GM10847 (cell line): ENCODE measurements around the gene TRDMT1.

Experiments
- POLR2A ChIP-seq: IDR thresholded peaks from 2 replicates; pipeline ENCODE4 v1.6.1; 2011; ENCODE audit not compliant: insufficient read length; ENCODE audit errors: extremely low read depth

Gene TRDMT1

DNA sequence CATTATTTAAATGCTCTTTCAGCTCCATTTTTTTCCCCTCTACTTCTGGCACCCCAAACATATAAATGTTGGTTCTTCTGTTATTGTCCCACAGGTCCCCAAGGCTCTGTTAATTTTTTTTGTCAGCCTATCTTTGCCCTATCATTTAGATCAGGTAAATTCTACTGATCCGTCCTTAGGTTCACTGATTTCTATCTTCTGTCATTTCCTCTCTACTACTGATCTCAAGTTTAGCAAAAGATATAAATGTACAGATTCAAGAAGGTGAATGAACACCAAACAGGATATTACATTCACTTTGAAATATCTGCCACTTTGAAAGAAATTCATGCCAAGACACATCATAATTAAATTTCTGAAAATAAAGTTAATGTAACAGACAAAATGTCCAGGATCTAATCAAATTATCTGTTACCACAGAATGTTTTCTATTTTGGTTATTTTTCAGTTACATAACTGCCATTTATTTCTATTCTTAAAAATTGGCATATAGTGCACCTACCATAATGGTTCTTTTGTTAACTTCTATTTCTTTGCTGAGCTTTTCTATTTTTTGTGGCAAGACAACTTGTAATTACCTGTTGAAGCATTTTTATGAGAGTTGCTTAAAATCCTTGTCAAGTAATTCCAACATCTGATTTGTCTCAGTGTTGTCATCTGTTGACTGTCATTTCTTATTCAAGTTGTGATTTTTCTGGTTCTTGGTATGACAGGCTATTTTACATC, 59.8 kb downstream of the TRDMT1 start:
- TF ChIP-seq POLR2A: no peak

DNA sequence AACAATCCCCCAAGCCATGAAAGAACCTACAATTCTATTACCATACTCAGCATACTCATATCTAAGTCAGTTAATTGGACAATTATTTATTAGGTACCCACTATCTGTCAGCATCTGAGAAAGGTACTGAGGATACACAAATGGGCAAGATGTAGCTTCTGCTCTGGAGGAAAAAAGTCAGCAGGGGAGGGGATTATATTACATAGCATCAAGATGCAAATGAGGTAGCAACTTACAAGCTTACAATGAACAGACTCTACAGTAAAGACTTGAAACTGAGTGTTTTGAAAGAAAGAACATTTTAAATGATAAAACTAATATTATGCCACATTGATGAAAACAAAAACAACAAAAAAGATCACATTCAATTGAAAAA, 61.1 kb downstream of the TRDMT1 start:
- no peak for TF ChIP-seq POLR2A

DNA sequence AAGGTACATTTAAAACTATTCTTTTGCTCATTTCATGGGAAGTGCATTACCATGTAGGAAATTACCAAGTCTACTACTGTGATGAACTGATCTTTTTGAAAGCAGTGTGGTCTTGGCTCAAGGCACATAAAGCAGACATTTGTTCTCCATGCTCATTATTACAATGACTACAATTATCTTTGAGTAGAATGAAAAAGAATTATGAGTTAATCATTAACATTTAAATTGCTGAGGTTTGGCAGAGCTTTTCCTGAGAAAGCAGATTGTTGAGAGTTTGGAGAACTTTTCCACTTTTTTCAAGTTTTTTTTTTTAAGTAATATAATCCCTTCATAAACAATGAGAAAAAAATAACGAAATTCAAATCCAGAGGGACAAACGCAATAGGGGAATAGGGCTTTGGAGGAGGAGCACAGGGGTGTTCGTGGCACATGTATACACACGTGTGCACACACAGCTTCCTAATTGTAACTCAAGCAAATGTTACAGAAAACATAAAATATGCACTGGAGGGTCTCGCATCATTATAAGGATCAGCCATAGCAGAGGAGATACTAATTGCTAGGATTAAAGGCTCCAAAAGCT, 62.9 kb downstream of the TRDMT1 start:
- no peak for TF ChIP-seq POLR2A

DNA sequence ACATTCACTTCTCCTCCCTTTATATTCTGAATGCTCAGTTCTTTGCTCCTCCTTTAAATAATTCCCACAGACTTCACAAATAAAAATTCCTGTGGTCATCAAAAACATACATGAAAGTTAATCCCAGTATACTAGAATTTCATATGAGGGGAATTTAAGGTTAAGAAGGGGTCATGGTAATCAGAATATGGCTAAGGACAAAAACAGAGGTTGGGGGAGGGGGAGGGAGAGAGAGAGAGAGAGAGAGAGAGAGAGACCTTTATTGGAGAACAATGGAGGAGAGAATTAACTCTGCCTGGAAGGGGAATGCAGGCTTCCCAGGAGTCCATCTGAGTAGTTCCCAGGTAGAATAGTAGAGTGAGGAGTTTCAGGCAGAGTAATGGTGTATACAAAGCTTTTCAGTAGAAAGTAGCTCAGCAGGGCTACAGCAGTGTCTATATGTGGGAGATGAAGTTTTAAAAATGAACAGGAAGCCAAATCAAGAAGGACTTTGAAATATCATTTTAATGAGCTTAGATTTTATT, 66.7 kb downstream of the TRDMT1 start:
- TF ChIP-seq POLR2A: no peak

DNA sequence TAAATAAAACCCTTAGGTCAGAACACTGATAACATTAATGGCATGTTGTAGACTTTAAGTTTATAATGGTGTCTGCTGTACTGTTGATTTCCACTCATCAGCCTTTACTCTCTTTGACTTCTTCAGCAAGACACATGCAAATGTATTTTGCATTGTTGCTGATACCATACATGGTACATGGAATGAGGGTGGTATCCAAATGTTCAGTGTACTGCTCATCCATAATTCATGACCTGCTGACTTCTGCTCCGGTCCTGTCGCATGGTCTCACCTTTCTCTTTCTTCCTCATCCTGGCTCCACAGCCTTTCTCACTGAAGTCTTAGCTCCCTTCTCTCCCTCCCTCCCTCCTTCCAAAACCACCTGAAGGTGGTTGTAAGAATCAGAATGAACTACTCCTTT, 67.2 kb downstream of the TRDMT1 start:
- no peak for TF ChIP-seq POLR2A

DNA sequence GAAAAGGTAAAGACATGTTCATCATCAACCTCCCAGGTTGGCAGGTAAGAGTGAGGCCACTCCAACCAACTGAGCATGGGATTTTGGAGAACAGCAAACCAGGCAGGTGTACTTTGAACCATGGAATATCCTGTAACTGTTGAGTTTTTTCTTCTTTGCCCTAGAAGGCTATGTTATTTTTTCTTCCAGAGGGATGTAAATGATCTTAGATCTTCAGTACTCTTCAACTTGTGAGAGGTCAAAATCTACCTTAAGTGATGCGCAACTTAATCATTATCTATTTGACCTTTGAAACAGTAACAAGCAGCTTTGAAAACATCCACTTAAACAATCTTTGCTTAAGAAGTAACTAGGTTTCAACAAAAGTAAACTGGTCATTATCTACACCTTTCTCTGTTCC, 71.7 kb downstream of the TRDMT1 start, which contains the start of gene CUBN:
TSS of gene CUBN (minus strand) at position 71 of the 400 bp plus-strand sequence. CDS start at position 25, 46 bp downstream.
- no peak for TF ChIP-seq POLR2A

DNA sequence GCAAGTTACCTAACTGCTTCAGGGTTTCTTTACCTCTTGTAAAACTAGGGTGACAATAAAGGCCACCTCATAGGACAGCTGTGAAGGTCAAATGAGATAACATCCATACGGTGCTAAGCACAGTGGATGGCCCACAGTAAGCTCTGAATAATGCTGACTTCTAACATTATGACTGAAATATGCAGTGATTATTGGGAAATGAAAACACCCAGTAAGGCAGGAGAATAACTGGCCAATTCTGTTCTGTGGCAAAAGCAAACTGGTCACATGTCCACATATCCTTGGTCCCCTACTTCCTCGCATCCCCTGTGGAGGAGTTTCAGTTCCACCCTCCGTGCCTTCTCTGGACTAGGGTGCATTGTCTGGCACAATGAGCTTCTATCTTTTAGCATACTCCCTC, 73.2 kb downstream of the TRDMT1 start:
- TF ChIP-seq POLR2A: no peak

DNA sequence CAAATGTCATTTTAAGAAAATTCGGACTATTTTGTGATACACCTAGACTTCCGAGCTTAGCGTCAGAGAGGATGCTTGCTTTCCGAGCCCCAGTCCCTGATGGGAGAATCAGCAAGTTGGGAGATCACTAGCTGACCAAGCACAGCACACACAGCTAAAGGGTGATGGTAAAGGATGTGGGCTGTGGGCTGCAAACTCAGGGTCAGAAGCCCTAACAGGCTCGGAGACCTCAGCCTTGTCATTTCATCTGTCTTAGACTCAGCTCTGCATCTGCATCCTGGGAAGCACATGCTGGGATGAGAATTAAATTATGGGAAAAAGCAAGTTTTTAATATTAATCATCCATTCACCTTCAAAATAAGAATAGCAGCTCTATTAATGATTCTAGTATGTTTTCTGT, 75.1 kb downstream of the TRDMT1 start:
- TF ChIP-seq POLR2A: no peak

DNA sequence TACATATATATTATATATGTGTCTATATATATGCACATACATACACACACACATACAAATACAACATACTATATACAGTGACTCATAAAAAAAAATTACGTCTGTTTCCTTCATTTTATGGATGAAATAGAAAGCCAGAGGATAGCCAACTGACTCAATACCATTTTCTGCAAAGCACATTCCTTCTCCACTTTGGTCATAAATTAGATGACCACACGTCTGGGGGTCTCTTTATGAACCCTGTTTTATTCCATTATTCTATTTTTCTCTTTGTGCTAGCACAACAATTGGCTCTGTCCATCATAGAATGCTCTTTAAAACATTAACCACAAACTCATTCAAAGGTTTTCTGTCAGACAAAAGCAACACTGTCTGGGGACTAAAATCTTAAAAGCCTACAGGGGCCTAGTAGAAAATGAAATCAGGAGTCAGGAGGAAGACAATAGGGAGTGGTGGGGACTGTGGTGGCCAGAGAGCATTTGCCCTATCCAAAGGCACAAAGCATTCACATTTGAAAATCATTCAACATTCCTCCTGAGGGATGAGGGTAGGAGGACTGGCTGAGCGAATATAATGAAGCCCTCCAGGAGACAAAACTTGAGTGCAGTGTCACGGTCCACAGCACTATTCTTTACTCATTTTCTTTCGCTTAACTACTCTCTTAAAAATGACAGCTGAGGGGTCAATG, 76.1 kb downstream of the TRDMT1 start:
- TF ChIP-seq POLR2A: no peak

DNA sequence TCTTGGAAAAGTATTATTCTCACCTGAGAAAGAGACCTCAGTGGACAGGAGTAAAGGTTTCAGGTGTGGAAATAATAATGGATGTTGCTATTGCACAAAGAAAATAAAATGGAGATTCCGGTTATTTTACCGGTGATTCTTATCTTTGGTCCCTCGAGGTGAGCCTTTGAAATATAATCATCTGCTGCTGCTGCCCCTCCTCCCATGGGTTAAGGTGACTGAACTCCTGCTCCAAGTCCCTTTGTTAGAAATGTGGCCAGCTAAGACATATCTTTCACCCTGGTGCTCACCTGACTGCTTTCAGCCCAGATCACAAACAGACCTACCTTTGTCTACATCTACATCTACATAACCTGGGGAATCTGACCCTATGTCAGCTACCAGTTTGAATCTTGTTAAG, 77.5 kb downstream of the TRDMT1 start:
- no peak for TF ChIP-seq POLR2A

DNA sequence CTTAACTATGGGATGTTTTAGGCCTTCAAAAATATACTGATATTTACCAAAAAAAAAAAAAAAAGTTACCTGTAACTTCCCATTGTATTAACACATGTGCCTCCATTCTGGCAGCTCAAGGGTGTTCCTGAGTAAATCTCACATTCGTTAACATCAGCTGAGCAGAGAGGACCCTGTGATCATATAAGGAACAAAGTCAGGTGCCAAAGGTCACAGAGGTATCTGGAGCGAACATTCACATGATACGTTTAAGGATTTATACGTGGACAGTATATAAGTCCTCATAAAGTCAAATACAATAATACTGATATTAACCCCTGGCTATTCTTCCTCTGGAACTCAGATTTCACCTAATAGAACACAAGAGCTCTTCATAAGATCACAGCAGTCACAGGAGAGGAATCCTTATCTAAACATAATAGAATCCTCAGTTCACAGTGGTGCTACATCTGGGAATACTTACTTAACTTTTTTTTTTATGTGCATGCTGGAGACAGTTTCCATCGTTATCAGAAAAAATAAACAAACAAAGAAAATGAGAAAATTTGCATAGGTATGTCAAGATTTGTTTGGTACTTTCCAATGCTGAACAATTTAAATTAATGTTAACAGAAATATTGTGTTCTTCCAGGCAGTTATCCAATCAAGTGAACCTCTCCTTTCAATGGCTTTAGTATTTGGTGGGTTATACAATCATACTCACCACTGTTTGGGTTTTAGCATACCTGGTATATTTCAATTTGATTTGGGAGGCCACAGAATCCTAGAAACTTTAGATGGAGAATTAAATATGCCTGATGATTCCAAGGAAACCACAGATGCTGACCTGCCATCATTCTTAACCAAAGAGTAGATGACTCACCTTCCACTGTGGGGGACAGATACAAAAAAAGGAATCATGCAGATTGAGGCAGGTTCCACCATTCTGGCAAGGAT, 78.5 kb downstream of the TRDMT1 start:
- TF ChIP-seq POLR2A: no peak

DNA sequence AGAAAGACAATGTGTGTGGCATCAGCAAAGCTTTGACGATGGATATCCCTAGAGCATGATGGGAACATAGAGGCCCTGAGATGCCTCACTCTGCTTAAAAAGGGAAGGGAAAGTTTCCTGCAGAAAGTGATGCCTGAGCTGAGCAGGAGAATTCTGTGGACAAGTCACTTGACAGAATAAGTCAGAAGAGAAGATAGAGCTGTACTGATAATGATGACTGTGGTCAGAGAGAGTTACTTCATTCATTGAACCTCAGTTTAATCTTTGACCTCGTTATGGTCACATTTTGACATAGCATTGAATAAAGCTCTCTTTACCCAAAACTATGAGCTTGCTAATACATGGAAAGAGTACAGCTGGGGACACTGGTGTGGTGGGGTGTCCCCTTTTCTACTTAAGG, 79.4 kb downstream of the TRDMT1 start:
- TF ChIP-seq POLR2A: no peak

DNA sequence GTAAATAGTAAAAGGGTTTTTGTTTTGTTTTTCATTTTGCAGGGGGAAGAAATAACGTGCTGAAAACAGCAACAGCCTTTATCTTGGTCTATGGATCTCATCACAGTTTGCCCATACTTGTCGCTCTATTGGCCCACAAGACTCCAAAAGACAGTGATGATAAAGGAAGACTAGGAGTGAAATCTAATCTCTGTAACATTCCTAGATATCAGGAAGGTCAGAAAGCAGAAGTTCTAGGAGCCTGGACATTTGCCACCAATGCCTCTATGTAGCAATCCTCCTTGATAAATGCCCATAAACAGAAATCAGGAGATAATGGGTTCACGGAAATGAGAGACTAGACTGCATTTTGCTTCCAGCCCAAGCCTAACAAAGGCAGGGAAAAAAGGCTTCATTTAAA, 80.8 kb downstream of the TRDMT1 start:
- no peak for TF ChIP-seq POLR2A

DNA sequence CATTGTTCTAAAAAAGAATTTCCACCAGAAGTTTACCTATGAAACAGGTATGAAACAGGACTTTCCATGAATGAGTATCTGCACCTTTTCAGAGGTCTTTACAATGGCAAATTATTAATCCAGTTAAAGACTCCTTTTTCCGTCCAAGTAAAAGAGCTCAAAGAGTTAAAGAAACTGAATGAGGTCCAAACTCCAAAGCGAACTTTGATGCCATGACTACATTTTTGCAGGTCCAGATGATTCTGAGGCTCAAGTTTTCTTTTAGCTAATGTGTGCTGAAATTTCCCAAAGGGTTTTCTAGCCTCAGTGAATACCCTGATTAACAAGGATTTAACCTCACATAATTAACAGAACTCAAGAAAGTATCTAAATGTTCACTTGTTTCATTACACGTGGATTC, 81.6 kb downstream of the TRDMT1 start:
- TF ChIP-seq POLR2A: no peak

DNA sequence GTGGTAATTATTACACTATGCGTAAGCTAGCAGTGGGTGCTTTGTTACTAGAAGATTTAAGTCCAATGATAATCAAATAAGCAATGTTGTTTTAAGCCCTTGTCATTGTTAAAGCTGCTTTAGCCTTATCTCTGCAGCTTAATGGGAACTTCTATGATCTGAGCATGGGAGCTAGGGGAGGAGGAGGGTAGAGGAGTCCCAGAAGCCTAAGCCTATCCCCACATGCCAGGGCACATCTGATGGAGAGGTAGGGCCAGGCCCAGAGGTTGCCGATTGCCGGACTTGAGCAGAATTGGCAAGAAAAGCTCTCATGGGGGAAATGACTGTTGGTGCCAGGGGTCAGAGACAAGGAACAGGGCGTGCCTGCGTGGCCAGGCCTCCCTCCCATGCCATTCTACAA, 85.3 kb downstream of the TRDMT1 start:
- no peak for TF ChIP-seq POLR2A

DNA sequence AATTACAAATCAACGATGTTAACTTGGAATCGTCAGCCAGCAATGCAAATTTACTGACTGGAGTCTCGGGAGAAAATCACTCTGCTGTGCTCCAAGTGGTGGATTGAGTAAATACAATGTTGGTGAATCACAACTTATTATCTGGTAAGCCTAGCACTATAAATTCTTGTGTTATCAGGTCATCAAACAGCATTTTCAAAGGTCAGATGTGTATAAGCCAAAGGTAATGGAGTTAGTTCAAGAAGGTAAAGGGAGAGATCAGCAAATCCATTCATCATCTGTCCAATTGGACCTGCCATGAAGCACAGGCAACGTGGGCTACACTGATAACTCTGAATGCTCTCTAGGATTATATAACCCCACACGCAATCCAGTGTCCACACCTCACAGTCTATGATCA, 85.8 kb downstream of the TRDMT1 start:
- no peak for TF ChIP-seq POLR2A
